ENCODE data around the gene LDLRAD2.

LDLRAD2 gene

GRCh38 chr1:21841852-21842466 is 29.9 kb downstream of the LDLRAD2 start:
- H3K27me3 ChIP-seq (ENCODE audit: control insufficient read depth, insufficient read depth, low read length), result no peaks in the 10 kb centered on the region
- H3K36me3 ChIP-seq (ENCODE audit: control insufficient read depth, insufficient read depth, low read length), result peaks cover 11% of the 10 kb centered on the region
- H3K4me1 ChIP-seq (ENCODE audit: control insufficient read depth, insufficient read depth, low read length), result no peaks in the 10 kb centered on the region
- no peak overlapping the region for H3K9ac ChIP-seq (ENCODE audit: low read length)
- H3K4me3 ChIP-seq (ENCODE audit: low read length), result no peak overlapping the region
- no peaks in the 10 kb centered on the region for H3K9me3 ChIP-seq (ENCODE audit: control insufficient read depth, low read length)

- Histone ChIP-seq H3K4me1 (ENCODE audit: control insufficient read depth, insufficient read depth, low read length) (no peaks in the 10 kb centered on the region), H3K4me3 (ENCODE audit: low read length) (no peak overlapping the region), H3K36me3 (ENCODE audit: control insufficient read depth, insufficient read depth, low read length) (peaks cover 11% of the 10 kb centered on the region), H3K9ac (ENCODE audit: low read length) (no peak overlapping the region), H3K9me3 (ENCODE audit: control insufficient read depth, low read length) (no peaks in the 10 kb centered on the region), H3K27me3 (ENCODE audit: control insufficient read depth, insufficient read depth, low read length) (no peaks in the 10 kb centered on the region)
These were observed 30.6 kb downstream of the LDLRAD2 start for GRCh38 chr1:21842606-21843162.

DNA sequence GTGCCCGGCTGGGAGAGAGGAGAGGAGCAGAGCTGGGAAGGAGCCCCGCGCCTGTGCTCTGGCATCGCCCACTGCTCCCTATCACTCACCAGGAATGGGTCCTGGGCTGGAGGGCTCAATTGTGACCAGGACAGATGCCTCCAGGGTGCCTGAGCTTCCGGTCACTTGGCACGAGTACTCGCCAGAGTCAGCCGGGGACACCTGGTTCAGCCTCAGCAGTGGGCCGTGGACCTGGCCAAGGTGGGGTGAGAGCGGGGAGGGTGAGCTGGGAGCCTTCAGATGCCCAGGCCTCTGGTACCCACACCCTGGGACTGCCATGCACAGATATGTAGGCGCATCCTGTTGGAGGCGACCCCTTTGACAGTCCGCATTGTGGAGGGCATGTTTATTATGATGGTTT is 31.1 kb downstream of the LDLRAD2 start:
- no peaks in the 10 kb centered on the region for H3K27me3 ChIP-seq (ENCODE audit: control insufficient read depth, insufficient read depth, low read length)
- no peak overlapping the region for H3K4me3 ChIP-seq (ENCODE audit: low read length)
- H3K4me1 ChIP-seq (ENCODE audit: control insufficient read depth, insufficient read depth, low read length), result no peaks in the 10 kb centered on the region
- H3K9me3 ChIP-seq (ENCODE audit: control insufficient read depth, low read length), result no peaks in the 10 kb centered on the region
- peaks cover 11% of the 10 kb centered on the region for H3K36me3 ChIP-seq (ENCODE audit: control insufficient read depth, insufficient read depth, low read length)
- no peak overlapping the region for H3K9ac ChIP-seq (ENCODE audit: low read length)

DNA sequence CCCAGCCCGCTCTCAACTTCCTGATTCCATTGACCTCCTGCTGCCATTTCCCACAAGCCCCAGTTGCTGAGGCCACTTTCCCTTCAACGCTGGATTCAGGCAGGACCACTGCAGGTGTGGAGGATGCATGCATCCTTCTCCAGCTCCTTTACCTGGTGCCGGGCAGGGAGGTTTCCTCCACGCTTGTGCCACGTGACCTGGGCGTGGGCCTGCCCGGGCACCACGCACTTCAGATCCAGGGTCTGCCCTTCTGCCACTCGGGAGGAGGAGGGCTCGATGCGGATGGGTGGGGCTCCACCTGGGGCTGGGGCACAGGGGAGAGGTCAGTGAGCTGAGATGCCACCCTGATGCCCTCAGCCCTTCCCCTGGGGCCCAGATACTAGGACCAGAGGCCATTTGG is 31.9 kb downstream of the LDLRAD2 start:
- no peak overlapping the region for H3K9ac ChIP-seq (ENCODE audit: low read length)
- H3K27me3 ChIP-seq (ENCODE audit: control insufficient read depth, insufficient read depth, low read length), result no peaks in the 10 kb centered on the region
- H3K36me3 ChIP-seq (ENCODE audit: control insufficient read depth, insufficient read depth, low read length), result peaks cover 11% of the 10 kb centered on the region
- H3K4me3 ChIP-seq (ENCODE audit: low read length), result no peak overlapping the region
- H3K9me3 ChIP-seq (ENCODE audit: control insufficient read depth, low read length), result no peaks in the 10 kb centered on the region
- H3K4me1 ChIP-seq (ENCODE audit: control insufficient read depth, insufficient read depth, low read length), result no peaks in the 10 kb centered on the region

GRCh38 chr1:21845646-21846641 is 33.9 kb downstream of the LDLRAD2 start:
- Histone ChIP-seq H3K4me1 (ENCODE audit: control insufficient read depth, insufficient read depth, low read length) (no peaks in the 10 kb centered on the region), H3K9ac (ENCODE audit: low read length) (no peak overlapping the region), H3K4me3 (ENCODE audit: low read length) (no peak overlapping the region), H3K27me3 (ENCODE audit: control insufficient read depth, insufficient read depth, low read length) (no peaks in the 10 kb centered on the region), H3K9me3 (ENCODE audit: control insufficient read depth, low read length) (no peaks in the 10 kb centered on the region), H3K36me3 (ENCODE audit: control insufficient read depth, insufficient read depth, low read length) (peaks cover 9% of the 10 kb centered on the region)

GRCh38 chr1:21847223-21848205 is 35.4 kb downstream of the LDLRAD2 start:
- Histone ChIP-seq H3K27me3 (ENCODE audit: control insufficient read depth, insufficient read depth, low read length) (no peaks in the 10 kb centered on the region), H3K4me1 (ENCODE audit: control insufficient read depth, insufficient read depth, low read length) (no peaks in the 10 kb centered on the region), H3K9me3 (ENCODE audit: control insufficient read depth, low read length) (no peaks in the 10 kb centered on the region), H3K4me3 (ENCODE audit: low read length) (no peak overlapping the region), H3K9ac (ENCODE audit: low read length) (no peak overlapping the region), H3K36me3 (ENCODE audit: control insufficient read depth, insufficient read depth, low read length) (peaks cover 14% of the 10 kb centered on the region)

GRCh38 chr1:21848524-21849174 is 36.6 kb downstream of the LDLRAD2 start:
- no peak overlapping the region for H3K9ac ChIP-seq (ENCODE audit: low read length)
- no peak overlapping the region for H3K4me3 ChIP-seq (ENCODE audit: low read length)
- H3K27me3 ChIP-seq (ENCODE audit: control insufficient read depth, insufficient read depth, low read length), result no peaks in the 10 kb centered on the region
- no peaks in the 10 kb centered on the region for H3K9me3 ChIP-seq (ENCODE audit: control insufficient read depth, low read length)
- no peaks in the 10 kb centered on the region for H3K4me1 ChIP-seq (ENCODE audit: control insufficient read depth, insufficient read depth, low read length)
- H3K36me3 ChIP-seq (ENCODE audit: control insufficient read depth, insufficient read depth, low read length), result peaks cover 17% of the 10 kb centered on the region

- H3K36me3 ChIP-seq (ENCODE audit: control insufficient read depth, insufficient read depth, low read length), result peaks cover 17% of the 10 kb centered on the region
- H3K27me3 ChIP-seq (ENCODE audit: control insufficient read depth, insufficient read depth, low read length), result no peaks in the 10 kb centered on the region
- no peak overlapping the region for H3K4me3 ChIP-seq (ENCODE audit: low read length)
- H3K9me3 ChIP-seq (ENCODE audit: control insufficient read depth, low read length), result no peaks in the 10 kb centered on the region
- no peak overlapping the region for H3K9ac ChIP-seq (ENCODE audit: low read length)
- H3K4me1 ChIP-seq (ENCODE audit: control insufficient read depth, insufficient read depth, low read length), result no peaks in the 10 kb centered on the region
These were observed 38.0 kb downstream of the LDLRAD2 start for GRCh38 chr1:21849909-21850576.

- Histone ChIP-seq H3K4me1 (ENCODE audit: control insufficient read depth, insufficient read depth, low read length) (no peaks in the 10 kb centered on the region), H3K9me3 (ENCODE audit: control insufficient read depth, low read length) (no peaks in the 10 kb centered on the region), H3K36me3 (ENCODE audit: control insufficient read depth, insufficient read depth, low read length) (peaks cover 19% of the 10 kb centered on the region), H3K4me3 (ENCODE audit: low read length) (no peak overlapping the region), H3K27me3 (ENCODE audit: control insufficient read depth, insufficient read depth, low read length) (no peaks in the 10 kb centered on the region), H3K9ac (ENCODE audit: low read length) (no peak overlapping the region)
These were observed 39.6 kb downstream of the LDLRAD2 start for GRCh38 chr1:21851430-21852250.
